ENCODE measurements around the gene MAGT1.
"Not testable (repeated sequence)": the region's sequence is repeated elsewhere in the genome, so short reads cannot be mapped to it uniquely, and the experiment has no call there.

The MAGT1 gene

DNA sequence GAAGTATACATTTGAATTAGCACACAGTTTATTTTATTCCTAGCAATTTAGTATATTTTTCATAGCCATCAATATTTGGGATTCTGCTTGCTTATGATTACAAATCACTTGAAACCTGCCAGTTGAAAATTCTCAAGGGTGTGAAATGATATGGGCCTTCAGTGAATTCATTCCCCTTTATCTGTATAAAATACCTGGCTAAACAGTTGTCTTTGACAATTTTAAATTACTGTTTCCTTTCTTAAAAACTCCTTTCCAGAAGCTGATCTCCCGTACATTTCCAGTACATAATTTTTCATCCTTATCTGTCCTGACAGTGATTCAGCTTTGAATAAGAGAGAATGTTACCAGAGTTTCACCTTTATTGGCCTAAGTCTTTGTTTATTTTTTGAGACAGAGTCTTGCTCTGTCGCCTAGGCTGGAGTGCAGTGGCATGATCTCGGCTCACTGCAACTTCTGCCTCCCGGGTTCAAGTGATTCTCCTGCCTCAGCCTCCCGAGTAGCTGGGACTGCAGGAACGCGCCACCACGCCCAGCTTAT, 29.2 kb upstream of the MAGT1 start:
- H3K79me2 ChIP-seq (ENCODE audit: control insufficient read depth, insufficient read depth, low read length, poor library complexity) = no peaks in the 10 kb centered on the region
- H2AFZ ChIP-seq (ENCODE audit: insufficient read depth, low read length, poor library complexity) = no peak overlapping the region
- no peak overlapping the region for H2AK5ac ChIP-seq (ENCODE audit: low read length)
- H2BK120ac ChIP-seq (ENCODE audit: insufficient read depth, low read length, poor library complexity) = no peak overlapping the region
- H2BK5ac ChIP-seq (ENCODE audit: low read depth, low read length, poor library complexity) = no peak overlapping the region
- no peak overlapping the region for H4K91ac ChIP-seq (ENCODE audit: low read depth, low read length)
- no peak overlapping the region for H3K4me3 ChIP-seq (ENCODE audit: low read depth, low read length)
- no peaks in the 10 kb centered on the region for H3K9me3 ChIP-seq (ENCODE audit: insufficient read depth, low read depth, low read length)
- H3K27ac ChIP-seq (ENCODE audit: low read depth, low read length) = no peak overlapping the region
- H4K12ac ChIP-seq (ENCODE audit: low read depth, low read length) = no peak overlapping the region
- no peaks in the 10 kb centered on the region for H3K4me1 ChIP-seq (ENCODE audit: control insufficient read depth in 1 of 2, insufficient read depth in 2 of 2, low read length in 2 of 2)
- no peak overlapping the region for H3K4ac ChIP-seq (ENCODE audit: low read depth, low read length)
- H2BK12ac ChIP-seq (ENCODE audit: low read length) = no peak overlapping the region
- H3K23ac ChIP-seq (ENCODE audit: low read length) = no peak overlapping the region
- no peak overlapping the region for H3K4me2 ChIP-seq (ENCODE audit: low read length)
- no peaks in the 10 kb centered on the region for H3K36me3 ChIP-seq (ENCODE audit: control insufficient read depth in 1 of 2, insufficient read depth in 2 of 2, low read length in 2 of 2)
- WGBS (ENCODE audit: extremely low coverage, insufficient coverage, insufficient read length) = no CpG with 5 or more reads among the region's 8 CpGs
- H3K9ac ChIP-seq (ENCODE audit: low read length) = no peak overlapping the region
- no peaks in the 10 kb centered on the region for H3K79me1 ChIP-seq (ENCODE audit: low read length)
- H3K18ac ChIP-seq (ENCODE audit: low read length) = no peak overlapping the region
- no peak for DNase-seq
- H3K14ac ChIP-seq (ENCODE audit: low read length) = no peak overlapping the region
- H3K27me3 ChIP-seq (ENCODE audit: insufficient read depth, low read length) = no peaks in the 10 kb centered on the region
- H4K8ac ChIP-seq (ENCODE audit: low read depth, low read length) = no peak overlapping the region

GRCh38 chrX:77922787-77923186, 27.6 kb upstream of the MAGT1 start:
- no peaks in the 10 kb centered on the region for H3K36me3 ChIP-seq (ENCODE audit: control insufficient read depth in 1 of 2, insufficient read depth in 2 of 2, low read length in 2 of 2)
- no peak overlapping the region for H2BK120ac ChIP-seq (ENCODE audit: insufficient read depth, low read length, poor library complexity)
- no peaks in the 10 kb centered on the region for H3K9me3 ChIP-seq (ENCODE audit: insufficient read depth, low read depth, low read length)
- no peak overlapping the region for H3K4me3 ChIP-seq (ENCODE audit: low read depth, low read length)
- H2AK5ac ChIP-seq (ENCODE audit: low read length) = no peak overlapping the region
- no peak overlapping the region for H3K18ac ChIP-seq (ENCODE audit: low read length)
- no peak overlapping the region for H4K12ac ChIP-seq (ENCODE audit: low read depth, low read length)
- no peak overlapping the region for H3K14ac ChIP-seq (ENCODE audit: low read length)
- H2BK5ac ChIP-seq (ENCODE audit: low read depth, low read length, poor library complexity) = no peak overlapping the region
- H2AFZ ChIP-seq (ENCODE audit: insufficient read depth, low read length, poor library complexity) = no peak overlapping the region
- no peak overlapping the region for H3K27ac ChIP-seq (ENCODE audit: low read depth, low read length)
- no peaks in the 10 kb centered on the region for H3K27me3 ChIP-seq (ENCODE audit: insufficient read depth, low read length)
- H3K4me1 ChIP-seq (ENCODE audit: control insufficient read depth in 1 of 2, insufficient read depth in 2 of 2, low read length in 2 of 2) = no peaks in the 10 kb centered on the region
- no peak overlapping the region for H4K91ac ChIP-seq (ENCODE audit: low read depth, low read length)
- H2BK12ac ChIP-seq (ENCODE audit: low read length) = no peak overlapping the region
- no peak overlapping the region for H3K4me2 ChIP-seq (ENCODE audit: low read length)
- no peak overlapping the region for H3K4ac ChIP-seq (ENCODE audit: low read depth, low read length)
- H4K8ac ChIP-seq (ENCODE audit: low read depth, low read length) = no peak overlapping the region
- no peak for DNase-seq
- no peaks in the 10 kb centered on the region for H3K79me1 ChIP-seq (ENCODE audit: low read length)
- no peaks in the 10 kb centered on the region for H3K79me2 ChIP-seq (ENCODE audit: control insufficient read depth, insufficient read depth, low read length, poor library complexity)
- no peak overlapping the region for H3K9ac ChIP-seq (ENCODE audit: low read length)
- no peak overlapping the region for H3K23ac ChIP-seq (ENCODE audit: low read length)

DNA sequence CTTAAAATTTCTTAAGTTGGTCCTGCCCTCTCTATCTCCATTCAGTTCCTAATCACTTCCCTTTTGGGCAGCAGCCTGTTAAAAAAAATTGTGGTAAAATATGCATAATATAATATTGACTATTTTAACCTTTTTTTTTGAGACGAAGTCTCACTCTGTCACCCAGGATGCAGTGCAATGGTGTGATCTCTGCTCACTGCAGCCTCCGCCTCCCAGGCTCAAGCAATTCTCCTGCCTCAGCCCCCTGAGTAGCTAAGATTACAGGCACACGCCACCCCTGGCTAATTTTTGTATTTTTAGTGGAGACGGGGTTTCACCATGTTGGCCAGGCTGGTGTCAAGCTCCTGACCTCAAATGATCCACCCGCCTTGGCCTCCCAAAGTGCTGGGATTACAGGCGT, 24.1 kb upstream of the MAGT1 start:
- not testable (repeated sequence) for H3K27me3 ChIP-seq (ENCODE audit: insufficient read depth, low read length); H2AFZ ChIP-seq (ENCODE audit: insufficient read depth, low read length, poor library complexity); H3K79me2 ChIP-seq (ENCODE audit: control insufficient read depth, insufficient read depth, low read length, poor library complexity); H2BK12ac ChIP-seq (ENCODE audit: low read length); H4K12ac ChIP-seq (ENCODE audit: low read depth, low read length); H2BK5ac ChIP-seq (ENCODE audit: low read depth, low read length, poor library complexity); H3K79me1 ChIP-seq (ENCODE audit: low read length); H3K14ac ChIP-seq (ENCODE audit: low read length); H3K4ac ChIP-seq (ENCODE audit: low read depth, low read length); H3K9me3 ChIP-seq (ENCODE audit: insufficient read depth, low read depth, low read length); DNase-seq; H4K91ac ChIP-seq (ENCODE audit: low read depth, low read length); H3K18ac ChIP-seq (ENCODE audit: low read length); H3K4me3 ChIP-seq (ENCODE audit: low read depth, low read length); H4K8ac ChIP-seq (ENCODE audit: low read depth, low read length); H2AK5ac ChIP-seq (ENCODE audit: low read length); H3K23ac ChIP-seq (ENCODE audit: low read length); H2BK120ac ChIP-seq (ENCODE audit: insufficient read depth, low read length, poor library complexity); H3K36me3 ChIP-seq (ENCODE audit: control insufficient read depth in 1 of 2, insufficient read depth in 2 of 2, low read length in 2 of 2); H3K4me1 ChIP-seq (ENCODE audit: control insufficient read depth in 1 of 2, insufficient read depth in 2 of 2, low read length in 2 of 2); H3K27ac ChIP-seq (ENCODE audit: low read depth, low read length); H3K4me2 ChIP-seq (ENCODE audit: low read length); H3K9ac ChIP-seq (ENCODE audit: low read length)
- no CpG with 5 or more reads among the region's 6 CpGs for WGBS (ENCODE audit: extremely low coverage, insufficient coverage, insufficient read length)

GRCh38 chrX:77918568-77918967, 23.3 kb upstream of the MAGT1 start:
- no peak overlapping the region for H2BK5ac ChIP-seq (ENCODE audit: low read depth, low read length, poor library complexity)
- H2BK12ac ChIP-seq (ENCODE audit: low read length) = no peak overlapping the region
- no peak overlapping the region for H3K9ac ChIP-seq (ENCODE audit: low read length)
- no peak overlapping the region for H3K14ac ChIP-seq (ENCODE audit: low read length)
- no peak overlapping the region for H4K12ac ChIP-seq (ENCODE audit: low read depth, low read length)
- H3K4me2 ChIP-seq (ENCODE audit: low read length) = no peak overlapping the region
- no peak overlapping the region for H3K23ac ChIP-seq (ENCODE audit: low read length)
- H3K79me1 ChIP-seq (ENCODE audit: low read length) = no peaks in the 10 kb centered on the region
- H2AK5ac ChIP-seq (ENCODE audit: low read length) = no peak overlapping the region
- DNase-seq = no peak
- no peak overlapping the region for H3K27ac ChIP-seq (ENCODE audit: low read depth, low read length)
- H3K36me3 ChIP-seq (ENCODE audit: control insufficient read depth in 1 of 2, insufficient read depth in 2 of 2, low read length in 2 of 2) = no peaks in the 10 kb centered on the region
- H3K4me3 ChIP-seq (ENCODE audit: low read depth, low read length) = no peak overlapping the region
- no peak overlapping the region for H2BK120ac ChIP-seq (ENCODE audit: insufficient read depth, low read length, poor library complexity)
- H4K8ac ChIP-seq (ENCODE audit: low read depth, low read length) = no peak overlapping the region
- WGBS (ENCODE audit: extremely low coverage, insufficient coverage, insufficient read length) = no CpG with 5 or more reads among the region's 3 CpGs
- no peaks in the 10 kb centered on the region for H3K9me3 ChIP-seq (ENCODE audit: insufficient read depth, low read depth, low read length)
- H3K4me1 ChIP-seq (ENCODE audit: control insufficient read depth in 1 of 2, insufficient read depth in 2 of 2, low read length in 2 of 2) = no peaks in the 10 kb centered on the region
- H3K27me3 ChIP-seq (ENCODE audit: insufficient read depth, low read length) = no peaks in the 10 kb centered on the region
- H3K18ac ChIP-seq (ENCODE audit: low read length) = no peak overlapping the region
- no peaks in the 10 kb centered on the region for H3K79me2 ChIP-seq (ENCODE audit: control insufficient read depth, insufficient read depth, low read length, poor library complexity)
- H2AFZ ChIP-seq (ENCODE audit: insufficient read depth, low read length, poor library complexity) = no peak overlapping the region
- H3K4ac ChIP-seq (ENCODE audit: low read depth, low read length) = no peak overlapping the region
- no peak overlapping the region for H4K91ac ChIP-seq (ENCODE audit: low read depth, low read length)
